GM12864 (cell line): Measurements from ENCODE around the gene RHOD.

Source experiments
- DNase-seq: peaks from one replicate; pipeline ENCODE4 v3.0.0-alpha.2; 2011; ENCODE audit warnings: low read depth
- H3K4me3 ChIP-seq: 2 replicates; pipeline ENCODE4 v1.5.1; 2011; ENCODE audit warnings: mild to moderate bottlenecking, low read depth, low read length, control low read depth
- TF ChIP-seq, protein P1 (sequence below): IDR thresholded peaks from 2 replicates; pipeline ENCODE4 v1.5.1; 2011; ENCODE audit warnings: low read depth, mild to moderate bottlenecking, moderate library complexity, low read length, control low read depth, inconsistent platforms; ENCODE audit errors: missing control alignments

The RHOD gene

DNA sequence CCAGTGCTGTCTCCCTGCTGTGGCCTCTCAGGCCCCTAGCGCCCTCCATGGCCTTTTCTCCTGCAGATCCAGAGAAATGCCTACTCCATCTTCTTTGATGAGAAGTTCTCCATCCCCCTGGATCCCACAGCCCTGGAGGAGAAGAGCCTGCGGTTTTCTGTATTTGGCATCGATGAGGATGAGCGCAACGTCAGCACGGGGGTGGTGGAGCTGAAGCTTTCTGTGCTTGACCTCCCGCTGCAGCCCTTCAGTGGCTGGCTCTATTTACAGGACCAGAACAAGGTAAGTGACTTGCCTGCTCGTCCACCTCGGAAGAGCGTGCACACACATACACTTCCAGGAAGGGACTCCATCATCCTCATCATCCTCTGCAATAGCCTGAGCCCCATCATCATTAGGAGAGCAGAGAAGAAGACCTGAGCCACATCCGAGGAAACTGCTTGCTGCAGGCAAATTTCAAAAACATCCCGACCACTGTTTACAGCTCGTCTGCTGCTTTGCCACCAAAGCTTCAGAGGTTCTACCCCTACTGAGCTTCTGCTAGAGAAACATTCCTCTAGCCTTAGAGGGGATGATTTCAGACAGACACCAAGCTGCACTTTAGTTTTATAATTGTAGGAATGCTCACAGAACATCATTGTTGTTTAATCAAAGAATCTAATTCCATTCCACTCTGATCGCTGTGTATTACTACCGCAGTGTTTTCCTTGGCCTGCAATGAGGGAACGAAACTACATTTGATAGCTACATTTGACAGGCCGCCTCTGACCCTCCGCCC lies 12.9 kb upstream of the RHOD start:
- no peak overlapping the region for H3K4me3 ChIP-seq
- TF ChIP-seq, protein P1, sequence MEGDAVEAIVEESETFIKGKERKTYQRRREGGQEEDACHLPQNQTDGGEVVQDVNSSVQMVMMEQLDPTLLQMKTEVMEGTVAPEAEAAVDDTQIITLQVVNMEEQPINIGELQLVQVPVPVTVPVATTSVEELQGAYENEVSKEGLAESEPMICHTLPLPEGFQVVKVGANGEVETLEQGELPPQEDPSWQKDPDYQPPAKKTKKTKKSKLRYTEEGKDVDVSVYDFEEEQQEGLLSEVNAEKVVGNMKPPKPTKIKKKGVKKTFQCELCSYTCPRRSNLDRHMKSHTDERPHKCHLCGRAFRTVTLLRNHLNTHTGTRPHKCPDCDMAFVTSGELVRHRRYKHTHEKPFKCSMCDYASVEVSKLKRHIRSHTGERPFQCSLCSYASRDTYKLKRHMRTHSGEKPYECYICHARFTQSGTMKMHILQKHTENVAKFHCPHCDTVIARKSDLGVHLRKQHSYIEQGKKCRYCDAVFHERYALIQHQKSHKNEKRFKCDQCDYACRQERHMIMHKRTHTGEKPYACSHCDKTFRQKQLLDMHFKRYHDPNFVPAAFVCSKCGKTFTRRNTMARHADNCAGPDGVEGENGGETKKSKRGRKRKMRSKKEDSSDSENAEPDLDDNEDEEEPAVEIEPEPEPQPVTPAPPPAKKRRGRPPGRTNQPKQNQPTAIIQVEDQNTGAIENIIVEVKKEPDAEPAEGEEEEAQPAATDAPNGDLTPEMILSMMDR = no peak
- no peak for DNase-seq

- TF ChIP-seq, protein P1 = no peak
- DNase-seq = no peak
These were observed 12.2 kb upstream of the RHOD start for GRCh38 chr11:67044496-67044895.

DNA sequence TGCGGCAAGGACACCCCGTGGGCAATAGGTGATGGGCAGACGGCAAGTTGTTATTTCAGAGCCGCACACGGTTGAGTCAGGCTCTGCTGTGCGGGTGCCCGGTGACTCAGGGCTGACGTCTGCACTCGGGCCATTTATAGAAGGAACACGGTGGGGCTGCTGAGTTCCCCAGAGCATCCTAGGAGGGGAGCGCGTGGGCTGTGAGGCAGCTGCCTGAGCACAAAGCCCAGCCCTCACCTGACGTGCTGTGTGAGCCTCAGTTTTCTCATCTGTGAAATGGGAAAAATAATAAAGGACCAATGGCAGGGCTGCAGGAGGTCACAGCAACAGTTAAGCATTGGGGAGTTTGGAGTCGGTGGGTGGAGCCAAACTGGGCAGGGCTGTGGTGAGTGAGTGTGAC lies 11.3 kb upstream of the RHOD start:
- no peak overlapping the region for H3K4me3 ChIP-seq
- DNase-seq = no peak
- TF ChIP-seq, protein P1 = no peak

More at GRCh38 chr11:67044496-67044895, 12.2 kb upstream of the RHOD start:
- no peak overlapping the region for H3K4me3 ChIP-seq

DNA sequence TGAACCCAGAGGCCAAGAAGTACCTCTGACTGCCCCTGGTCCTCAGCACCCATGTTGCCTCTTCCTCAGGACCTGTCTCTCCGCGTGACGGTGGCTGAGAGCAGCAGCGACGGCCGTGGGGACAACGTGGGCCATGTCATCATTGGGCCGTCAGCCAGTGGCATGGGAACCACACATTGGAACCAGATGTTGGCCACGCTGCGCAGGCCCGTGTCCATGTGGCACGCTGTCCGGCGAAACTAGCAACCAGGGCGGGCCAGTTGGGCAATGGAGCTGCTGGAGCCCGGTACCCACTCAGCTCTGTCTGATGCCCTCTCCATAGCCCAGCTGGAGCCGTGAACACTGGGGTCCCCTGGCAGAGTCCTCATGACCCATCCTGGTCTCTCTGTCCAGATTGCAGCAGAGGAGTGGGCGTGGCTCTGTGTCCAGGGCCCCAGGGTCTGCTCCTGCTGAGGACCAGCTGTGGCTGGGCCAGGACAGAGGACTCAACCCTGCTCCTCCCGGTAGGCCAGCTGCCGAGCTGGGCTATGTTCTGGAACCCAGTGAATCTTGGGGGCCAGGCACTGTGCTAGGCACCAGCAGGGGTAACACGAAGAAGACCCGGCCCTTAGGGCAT lies 8.0 kb upstream of the RHOD start:
- no peak for DNase-seq
- TF ChIP-seq, protein P1 = no peak
- H3K4me3 ChIP-seq = no peak overlapping the region

- DNase-seq = no peak
- TF ChIP-seq, protein P1 = no peak
- no peak overlapping the region for H3K4me3 ChIP-seq
These were observed 6.5 kb upstream of the RHOD start for GRCh38 chr11:67050139-67050538.

- no peak for DNase-seq
- TF ChIP-seq, protein P1 = no peak
- no peak overlapping the region for H3K4me3 ChIP-seq
These were observed 5.3 kb upstream of the RHOD start for GRCh38 chr11:67051180-67051893.
